IPS-15b (cell line): ENCODE measurements around the gene CCDC85C.
A peak's percentile ranks its signal among the peaks of the same experiment; 100 is the strongest.

Experiments
- H3K27me3 ChIP-seq: one replicate; pipeline ENCODE4 v1.6.1; 2013; ENCODE audit warnings: low read length; ENCODE audit not compliant: control insufficient read depth, insufficient read depth
- H3K36me3 ChIP-seq: one replicate; pipeline ENCODE4 v1.6.1; 2013; ENCODE audit warnings: low read length; ENCODE audit not compliant: control insufficient read depth, insufficient read depth
- H3K4me1 ChIP-seq: one replicate; pipeline ENCODE4 v1.6.1; 2013; ENCODE audit warnings: mild to moderate bottlenecking, low read length; ENCODE audit not compliant: control insufficient read depth, insufficient read depth
- H3K4me3 ChIP-seq: one replicate; pipeline ENCODE4 v1.5.1; 2013; ENCODE audit warnings: low read depth, low read length
- H3K9ac ChIP-seq: one replicate; pipeline ENCODE4 v1.6.1; 2013; ENCODE audit warnings: low read depth, mild to moderate bottlenecking, low read length
- H3K9me3 ChIP-seq: one replicate; pipeline ENCODE4 v1.6.1; 2013; ENCODE audit warnings: mild to moderate bottlenecking, low read length; ENCODE audit not compliant: control insufficient read depth, insufficient read depth

CCDC85C gene

DNA sequence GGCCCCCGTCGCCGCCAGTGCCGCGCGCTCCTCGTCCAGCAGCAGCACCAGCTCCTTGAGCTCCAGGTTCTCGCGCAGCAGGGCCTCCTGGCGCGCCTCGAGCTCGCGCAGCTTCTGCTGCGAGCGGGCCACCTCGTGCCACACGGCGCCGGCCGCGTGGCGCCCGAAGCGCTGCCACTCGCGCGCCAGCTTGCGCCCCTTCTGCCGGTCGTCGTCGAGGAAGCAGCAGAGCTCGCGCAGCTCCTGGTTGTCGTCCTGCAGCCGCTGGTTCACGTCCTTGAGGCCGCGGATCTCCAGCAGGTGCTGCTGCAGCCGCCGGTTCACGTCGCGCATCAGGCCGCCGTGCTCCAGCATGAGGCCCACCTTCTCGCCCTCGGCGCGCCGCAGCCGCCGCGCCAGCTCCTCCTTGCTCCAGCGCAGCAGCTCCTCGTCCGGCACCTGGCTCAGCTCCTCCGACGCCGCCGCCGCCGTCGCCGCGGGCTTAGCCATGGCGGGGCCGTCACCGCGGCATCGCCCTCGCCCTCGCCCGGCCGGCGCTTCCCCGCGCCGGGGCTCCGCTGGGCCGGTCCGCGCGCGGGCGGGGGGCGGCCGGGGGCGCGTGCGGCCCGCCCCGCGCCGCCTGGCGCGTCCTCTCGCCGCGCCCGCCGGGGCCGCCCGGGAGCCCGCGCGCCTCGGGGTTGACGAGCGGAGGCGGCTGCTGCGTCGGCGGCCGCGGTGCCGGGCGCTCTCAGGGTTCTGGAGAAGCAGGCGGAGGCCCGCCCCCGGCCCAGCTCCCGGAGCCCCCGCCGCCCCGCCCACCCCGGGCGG lies at the start of gene CCDC85C:
TSS of gene CCDC85C (minus strand) at position 737 of the 807 bp plus-strand sequence. CDS start at position 489, 248 bp downstream.
- Histone ChIP-seq H3K27me3 (peaks cover 37% of the 10 kb centered on the region), H3K9me3 (no peaks in the 10 kb centered on the region), H3K4me3 (peak within 1 kb of the TSS; percentile 69), H3K9ac (peak within 1 kb of the TSS; percentile 54), H3K4me1 (peaks cover 9% of the 10 kb centered on the region), H3K36me3 (no peaks in the 10 kb centered on the region)

DNA sequence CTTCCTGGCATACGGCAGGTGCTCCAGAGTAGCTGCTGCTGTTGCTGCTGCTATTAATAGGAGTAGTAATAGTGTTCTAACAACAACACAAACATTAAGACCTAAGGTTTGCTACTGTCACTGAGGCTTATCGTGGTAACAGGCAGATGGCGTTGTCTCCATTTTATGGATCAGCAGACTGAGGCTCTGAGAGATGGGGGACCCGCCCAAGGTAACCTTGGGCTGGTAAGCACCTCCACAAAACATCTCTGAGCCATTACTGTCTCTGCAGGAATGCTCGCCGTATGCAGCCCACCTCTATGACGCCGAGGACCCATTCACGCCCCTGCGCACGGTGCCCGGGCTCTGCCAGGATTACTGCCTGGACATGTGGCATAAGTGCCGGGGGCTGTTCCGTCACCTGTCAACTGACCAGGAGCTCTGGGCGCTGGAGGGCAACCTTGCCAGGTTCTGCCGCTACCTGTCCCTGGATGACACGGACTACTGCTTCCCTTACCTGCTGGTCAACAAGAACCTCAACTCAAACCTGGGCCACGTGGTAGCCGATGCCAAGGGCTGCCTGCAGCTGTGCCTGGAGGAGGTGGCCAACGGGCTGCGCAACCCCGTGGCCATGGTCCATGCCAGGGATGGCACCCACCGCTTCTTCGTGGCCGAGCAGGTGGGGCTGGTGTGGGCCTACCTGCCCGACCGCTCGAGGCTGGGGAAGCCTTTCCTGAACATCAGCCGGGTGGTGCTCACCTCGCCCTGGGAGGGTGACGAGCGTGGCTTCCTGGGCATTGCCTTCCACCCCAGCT lies 48.1 kb upstream of the CCDC85C start:
- peaks cover 2% of the 10 kb centered on the region for H3K27me3 ChIP-seq
- no peaks in the 10 kb centered on the region for H3K4me1 ChIP-seq
- H3K4me3 ChIP-seq = no peak overlapping the region
- H3K36me3 ChIP-seq = no peaks in the 10 kb centered on the region
- H3K9me3 ChIP-seq = no peaks in the 10 kb centered on the region
- H3K9ac ChIP-seq = no peak overlapping the region

DNA sequence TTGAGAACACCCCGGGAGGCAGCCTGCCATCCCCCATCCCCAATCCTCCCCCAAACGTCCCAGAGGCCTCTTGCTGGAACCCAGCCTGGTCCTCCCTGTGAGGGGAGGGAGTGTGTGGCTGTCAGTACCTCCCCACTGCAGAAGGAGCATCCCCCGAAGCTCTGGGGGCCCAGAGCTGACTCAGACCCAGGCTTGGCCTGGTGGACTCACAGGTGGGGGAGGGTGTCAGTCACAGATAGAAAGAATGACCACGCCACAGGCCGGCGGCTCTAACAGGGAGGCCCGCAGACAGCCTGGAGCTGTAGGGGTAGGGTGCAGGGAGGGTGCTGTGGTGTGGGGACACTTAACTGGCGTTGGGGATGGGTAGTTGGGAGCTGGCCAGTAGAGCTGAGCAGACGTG lies 46.2 kb upstream of the CCDC85C start:
- Histone ChIP-seq H3K4me3 (no peak overlapping the region), H3K9me3 (no peaks in the 10 kb centered on the region), H3K4me1 (no peaks in the 10 kb centered on the region), H3K36me3 (no peaks in the 10 kb centered on the region), H3K27me3 (peaks cover 5% of the 10 kb centered on the region), H3K9ac (no peak overlapping the region)

DNA sequence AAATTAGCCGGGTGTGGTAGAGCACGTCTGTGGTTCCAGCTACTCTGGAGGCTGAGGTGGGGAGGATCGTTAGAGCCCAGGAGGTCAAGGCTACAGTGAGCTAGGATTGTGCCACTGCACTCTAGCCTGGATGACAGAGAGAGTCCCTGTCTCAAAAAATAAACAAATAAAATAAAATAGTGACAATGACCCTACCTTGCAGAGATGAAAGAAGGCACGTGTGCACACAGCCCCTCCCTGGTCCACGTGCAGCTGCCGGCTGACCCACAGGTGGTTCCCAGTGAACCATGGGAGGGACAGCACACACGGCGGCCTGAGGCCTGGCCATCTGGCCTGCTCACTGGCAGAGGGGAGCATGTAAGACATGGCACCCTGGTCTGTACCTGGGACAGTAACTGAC lies 45.6 kb upstream of the CCDC85C start:
- Histone ChIP-seq H3K4me1 (no peaks in the 10 kb centered on the region), H3K36me3 (no peaks in the 10 kb centered on the region), H3K9me3 (no peaks in the 10 kb centered on the region), H3K4me3 (no peak overlapping the region), H3K9ac (no peak overlapping the region), H3K27me3 (peaks cover 5% of the 10 kb centered on the region)

- peaks cover 9% of the 10 kb centered on the region for H3K27me3 ChIP-seq
- no peaks in the 10 kb centered on the region for H3K9me3 ChIP-seq
- no peak overlapping the region for H3K4me3 ChIP-seq
- peaks cover under 1% of the 10 kb centered on the region for H3K4me1 ChIP-seq
- no peak overlapping the region for H3K9ac ChIP-seq
- H3K36me3 ChIP-seq = no peaks in the 10 kb centered on the region
Observed at GRCh38 chr14:99649219-99649618, 45.2 kb upstream of the CCDC85C start.

DNA sequence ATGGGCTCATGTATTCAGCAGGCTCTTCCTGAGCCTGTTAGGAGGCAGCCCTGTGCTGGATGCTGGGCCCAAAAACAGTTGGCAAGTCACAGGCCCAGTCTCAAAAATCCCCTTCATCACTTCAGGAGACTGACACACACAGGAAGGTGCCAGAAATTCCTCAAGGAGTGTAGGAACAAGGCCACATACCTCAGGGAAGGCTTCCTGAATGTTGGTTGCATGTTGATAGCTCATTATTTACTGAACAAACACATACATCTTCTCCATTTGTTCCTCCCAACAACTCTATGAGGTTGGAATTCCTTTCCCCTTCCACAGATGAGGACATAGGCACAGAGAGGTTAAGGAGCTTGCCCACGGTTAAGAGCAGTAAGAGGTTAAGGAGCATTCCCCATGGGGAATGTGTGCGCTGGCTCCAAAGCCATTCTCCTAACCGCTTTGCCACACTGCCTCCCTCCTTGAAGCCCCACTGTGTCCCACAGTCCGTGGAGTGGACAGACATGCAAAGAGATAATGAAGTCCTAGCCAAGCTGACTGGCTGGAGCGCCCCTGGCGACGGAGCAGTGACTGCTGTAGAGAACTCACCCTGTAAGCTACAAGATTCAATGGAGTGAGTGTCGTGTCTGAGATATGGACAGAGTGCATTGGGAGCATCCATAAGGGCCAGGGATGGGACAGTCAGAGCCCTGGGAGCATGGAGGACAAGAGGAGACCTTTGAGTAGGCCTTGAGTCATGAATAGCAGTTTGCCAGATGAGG lies 44.2 kb upstream of the CCDC85C start:
- no peaks in the 10 kb centered on the region for H3K36me3 ChIP-seq
- no peaks in the 10 kb centered on the region for H3K9me3 ChIP-seq
- H3K4me1 ChIP-seq = peaks cover 6% of the 10 kb centered on the region
- no peak overlapping the region for H3K9ac ChIP-seq
- H3K4me3 ChIP-seq = no peak overlapping the region
- H3K27me3 ChIP-seq = peaks cover 19% of the 10 kb centered on the region

- no peaks in the 10 kb centered on the region for H3K36me3 ChIP-seq
- no peaks in the 10 kb centered on the region for H3K9me3 ChIP-seq
- no peak overlapping the region for H3K4me3 ChIP-seq
- peaks cover 6% of the 10 kb centered on the region for H3K4me1 ChIP-seq
- no peak overlapping the region for H3K9ac ChIP-seq
- peaks cover 19% of the 10 kb centered on the region for H3K27me3 ChIP-seq
Observed at GRCh38 chr14:99647411-99647810, 43.4 kb upstream of the CCDC85C start.

DNA sequence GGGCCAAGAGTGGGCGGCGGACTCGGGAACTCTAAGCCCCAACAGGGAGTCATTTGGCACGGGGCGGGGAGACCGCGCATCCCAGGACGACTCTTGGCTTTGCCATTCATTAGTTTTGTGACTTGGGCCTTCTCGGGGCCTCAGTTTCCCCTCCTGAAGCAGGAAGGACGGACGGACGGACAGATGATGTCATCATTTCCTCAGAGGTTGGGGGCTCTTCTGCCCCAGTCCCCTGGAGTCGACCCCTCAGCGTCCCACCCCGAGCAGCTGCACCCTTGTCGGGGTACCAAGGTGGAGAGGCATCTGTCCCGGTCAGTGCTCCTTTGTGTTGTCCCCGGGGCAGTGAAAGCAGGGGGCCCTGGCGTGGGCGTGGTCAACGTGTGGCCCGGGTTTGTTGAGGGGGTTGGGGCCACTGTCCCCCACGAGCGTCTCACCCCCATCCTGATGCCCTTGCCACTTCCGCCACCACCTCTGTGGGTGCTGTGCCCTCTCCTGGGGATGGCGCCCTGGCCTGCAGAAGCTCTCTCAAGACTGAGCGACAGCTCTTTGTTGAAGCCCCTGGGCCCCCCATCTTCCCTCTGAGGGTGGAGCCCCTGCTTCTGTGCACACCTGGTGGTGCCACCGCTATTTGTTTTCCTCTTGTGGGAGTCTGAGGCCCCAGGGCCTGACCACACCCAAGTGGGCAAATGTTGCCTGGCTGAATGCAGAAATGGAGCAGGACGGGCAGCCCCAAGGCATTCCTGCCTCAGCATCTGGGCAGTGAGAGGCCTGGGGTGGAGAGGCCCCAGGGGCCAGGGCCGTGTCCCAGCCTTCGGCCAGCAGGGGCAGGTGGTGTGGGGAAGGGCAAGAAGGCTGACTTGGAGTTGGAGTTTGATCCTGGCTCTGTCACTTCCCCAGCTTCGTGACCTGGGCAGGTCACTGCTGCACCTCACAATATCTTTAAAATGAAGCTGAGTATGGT lies 41.8 kb upstream of the CCDC85C start:
- Histone ChIP-seq H3K4me1 (peaks cover 6% of the 10 kb centered on the region), H3K36me3 (no peaks in the 10 kb centered on the region), H3K4me3 (peak overlapping the region; percentile 43), H3K27me3 (peaks cover 19% of the 10 kb centered on the region), H3K9ac (no peak overlapping the region), H3K9me3 (no peaks in the 10 kb centered on the region)

- H3K9ac ChIP-seq = peak within 1 kb of the TSS; percentile 37
- no peaks in the 10 kb centered on the region for H3K36me3 ChIP-seq
- peaks cover 19% of the 10 kb centered on the region for H3K27me3 ChIP-seq
- no peaks in the 10 kb centered on the region for H3K9me3 ChIP-seq
- H3K4me1 ChIP-seq = peaks cover 6% of the 10 kb centered on the region
- H3K4me3 ChIP-seq = peak within 1 kb of the TSS; percentile 43
Observed at GRCh38 chr14:99644723-99645544, 40.9 kb upstream of the CCDC85C start, which contains the start of gene HHIPL1. HHIPL1 (plus strand) TSS chr14:99645129; CDS start chr14:99645208, 79 bp downstream.

DNA sequence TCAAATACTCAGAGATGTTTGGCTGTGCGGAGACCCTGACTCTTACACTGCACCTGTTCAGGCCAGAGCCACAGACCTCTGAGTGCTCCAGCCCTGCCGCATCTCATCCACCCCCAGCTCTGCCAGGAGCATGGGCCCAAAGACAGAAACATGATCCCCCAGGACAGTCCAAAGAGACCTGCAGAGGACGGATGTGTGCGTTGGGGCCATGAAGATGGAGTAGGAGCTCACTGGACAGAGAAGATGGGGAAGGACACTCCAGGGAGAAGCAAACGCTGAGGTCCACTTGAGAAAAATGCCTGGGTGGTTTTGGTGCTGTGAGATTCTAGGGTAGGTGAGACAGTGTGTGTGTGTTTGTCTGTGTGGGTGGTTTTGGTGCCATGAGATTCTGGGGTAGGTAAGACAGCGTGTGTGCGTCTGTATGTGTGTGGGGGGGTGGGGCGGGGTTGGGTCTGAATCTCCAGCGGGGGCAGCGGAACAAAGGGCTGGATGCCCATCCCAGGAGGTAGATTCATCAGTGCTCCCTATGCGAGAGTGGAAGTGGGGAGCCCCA lies 40.1 kb upstream of the CCDC85C start:
- H3K9me3 ChIP-seq = no peaks in the 10 kb centered on the region
- peaks cover 6% of the 10 kb centered on the region for H3K4me1 ChIP-seq
- H3K9ac ChIP-seq = no peak overlapping the region
- H3K27me3 ChIP-seq = peaks cover 19% of the 10 kb centered on the region
- H3K36me3 ChIP-seq = no peaks in the 10 kb centered on the region
- H3K4me3 ChIP-seq = peak overlapping the region; percentile 43
